GM12864 (cell line): ENCODE measurements around the gene PTPRG.

ENCODE experiments used
- DNase-seq: peaks from one replicate; pipeline ENCODE4 v3.0.0-alpha.2; 2011; ENCODE audit warnings: low read depth
- H3K4me3 ChIP-seq: 2 replicates; pipeline ENCODE4 v1.5.1; 2011; ENCODE audit warnings: mild to moderate bottlenecking, low read depth, low read length, control low read depth
- CTCF ChIP-seq: IDR thresholded peaks from 2 replicates; pipeline ENCODE4 v1.5.1; 2011; ENCODE audit warnings: low read depth, mild to moderate bottlenecking, moderate library complexity, low read length, control low read depth, inconsistent platforms; ENCODE audit errors: missing control alignments

PTPRG gene

GRCh38 chr3:61872077-61872706 lies 310.8 kb downstream of the PTPRG start:
- TF ChIP-seq CTCF = no peak
- no peak overlapping the region for H3K4me3 ChIP-seq
- no peak for DNase-seq

- DNase-seq = no peak
- H3K4me3 ChIP-seq = no peak overlapping the region
- TF ChIP-seq CTCF = no peak
Observed at GRCh38 chr3:61875046-61875844, 313.9 kb downstream of the PTPRG start.

GRCh38 chr3:61875976-61876671 lies 314.8 kb downstream of the PTPRG start:
- TF ChIP-seq CTCF = no peak
- no peak for DNase-seq
- no peak overlapping the region for H3K4me3 ChIP-seq

- TF ChIP-seq CTCF = no peak
- no peak overlapping the region for H3K4me3 ChIP-seq
- DNase-seq = no peak
Observed at GRCh38 chr3:61876797-61877196, 315.4 kb downstream of the PTPRG start.

GRCh38 chr3:61877359-61878138 lies 316.2 kb downstream of the PTPRG start:
- H3K4me3 ChIP-seq = no peak overlapping the region
- no peak for DNase-seq
- peak; percentile 35 for TF ChIP-seq CTCF

GRCh38 chr3:61882253-61882652 lies 320.9 kb downstream of the PTPRG start:
- TF ChIP-seq CTCF = no peak
- no peak for DNase-seq
- H3K4me3 ChIP-seq = no peak overlapping the region
